Posterior cingulate gyrus (tissue), 11 donors: Measurements from ENCODE around the gene ADARB1.

ENCODE experiments used
- DNase-seq, 10 donors: peaks; one replicate each; pipeline versions ENCODE4 v3.0.0 to v3.0.0-alpha.2; 2020 to 2021; ENCODE audit warnings: mixed read lengths in 3 of 10
- intact Hi-C: fragments of 100-400 bp; cut with DNase I; formaldehyde crosslinking; loops from one replicate; pipeline ENCODE4 v1.15.1; 2023

Gene ADARB1

DNA sequence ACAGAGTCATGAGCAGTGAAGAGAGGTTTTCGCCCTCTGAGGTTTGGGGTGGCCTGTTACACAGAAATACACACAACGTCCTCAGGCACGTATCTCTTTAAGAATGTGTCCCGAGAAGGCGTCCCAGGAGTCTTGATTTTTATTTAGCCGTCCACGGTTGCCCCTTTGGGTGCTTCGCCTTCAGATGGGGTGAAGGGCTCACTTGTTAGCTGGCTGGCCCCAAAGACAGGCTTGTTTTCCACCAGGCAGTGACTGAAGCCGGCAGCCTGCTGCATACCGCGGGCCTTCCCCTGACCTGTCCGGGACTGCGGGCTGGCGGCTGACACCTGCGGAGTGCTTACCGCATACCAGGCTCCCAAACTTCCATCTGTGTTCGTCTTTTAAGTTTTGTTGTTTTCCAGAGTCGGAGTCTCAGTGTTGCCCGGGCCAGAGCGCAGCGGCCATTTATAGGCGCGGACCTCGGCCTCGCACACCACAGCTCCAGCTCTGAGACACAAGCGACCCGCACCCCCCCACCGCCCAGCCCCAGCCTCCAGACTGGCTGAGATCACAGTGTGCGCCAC lies 1.6 kb upstream of the ADARB1 start:
- no peak for DNase-seq

DNA sequence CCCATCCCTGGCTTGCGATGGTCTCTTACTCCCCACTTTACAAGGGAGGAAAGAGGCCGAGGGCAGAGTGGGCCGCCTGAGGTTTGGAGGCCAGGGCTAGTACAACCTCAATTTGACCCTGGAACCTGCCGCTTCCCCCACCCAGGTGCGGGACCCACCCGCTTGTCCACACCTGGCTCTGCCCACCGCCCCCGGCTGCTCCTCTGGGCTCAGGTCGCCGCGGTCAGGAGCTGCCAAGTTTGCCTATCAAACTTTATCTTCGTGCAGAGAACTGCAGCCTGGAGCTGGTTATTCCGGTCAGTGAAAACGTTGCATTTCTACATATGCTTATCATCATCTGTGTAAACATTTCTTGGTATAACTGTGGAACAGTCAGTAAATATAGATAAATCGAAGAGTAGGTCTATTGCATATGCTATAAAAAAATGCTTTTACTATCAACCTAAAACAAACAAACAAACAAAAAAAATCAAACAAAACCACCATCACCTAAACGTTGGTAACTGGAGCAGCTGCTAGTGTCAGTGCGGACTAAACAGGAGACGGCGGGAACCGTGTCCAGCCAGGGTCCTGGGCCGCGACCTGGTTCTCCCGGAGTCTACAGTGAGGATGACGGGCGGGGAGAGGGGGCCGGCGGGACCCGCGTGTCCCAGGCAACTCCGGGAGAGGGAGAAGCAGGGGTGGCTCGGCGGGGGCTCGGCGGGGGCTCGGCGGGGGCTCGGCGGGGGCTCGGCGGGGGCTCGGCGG lies 906 bp upstream of the ADARB1 start:
- intact Hi-C loops: loop anchor here (10.0 kb wide), 3 partner anchors 61 to 259 kb away; partner anchors contain the start of gene SUMO3
- DNase-seq: peak in 1 of 10 donors; percentile 33

More for the DNA sequence above, 1.6 kb upstream of the ADARB1 start:
- intact Hi-C loops: loop anchor here (10.0 kb wide), 3 partner anchors 62 to 258 kb away; partner anchors contain the start of gene SUMO3

DNA sequence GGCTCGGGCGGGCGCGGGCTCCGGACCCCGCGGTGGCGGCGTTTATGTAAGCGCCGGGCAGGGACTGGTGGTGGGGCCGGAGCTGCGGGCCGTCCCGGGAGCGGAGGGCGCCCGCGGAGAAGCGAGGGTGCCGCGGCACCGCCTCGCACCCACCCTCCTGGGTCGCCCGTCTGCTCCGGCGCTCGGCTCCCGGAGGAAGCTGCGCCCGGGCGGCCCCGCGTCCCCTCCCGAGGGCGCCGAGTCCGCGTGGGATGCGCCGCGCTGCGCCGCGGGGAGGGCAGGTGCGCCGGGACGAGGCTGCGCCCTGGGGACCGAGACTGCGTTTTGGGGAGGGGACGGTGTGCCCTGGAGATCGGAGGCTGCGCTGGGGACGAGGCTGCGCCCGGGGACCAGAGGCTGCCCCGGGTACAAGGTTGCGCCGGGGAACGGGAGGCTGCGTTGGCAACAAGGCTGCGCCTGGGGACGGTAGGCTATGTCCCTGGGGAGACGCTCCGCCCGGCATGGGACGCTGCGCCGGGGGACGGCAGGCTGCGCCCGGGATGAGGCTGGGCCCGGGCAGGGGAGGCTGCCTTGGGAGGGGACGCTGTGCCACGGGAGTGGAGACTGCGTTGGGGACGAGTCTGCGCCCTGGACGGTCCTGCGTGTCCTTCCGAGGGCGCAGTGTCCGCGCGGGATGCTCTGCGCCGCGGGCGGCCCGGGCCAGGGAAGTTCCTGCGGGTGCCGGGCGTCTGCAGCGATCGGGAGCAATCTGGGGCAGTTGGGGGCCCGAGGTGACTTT lies 627 bp downstream of the ADARB1 start:
- intact Hi-C loops: loop anchor here (10.0 kb wide), 3 partner anchors 60 to 260 kb away; partner anchors contain the start of gene SUMO3
- DNase-seq: peak in 5 of 10 donors; percentile 16 to 89 (median 80)

DNA sequence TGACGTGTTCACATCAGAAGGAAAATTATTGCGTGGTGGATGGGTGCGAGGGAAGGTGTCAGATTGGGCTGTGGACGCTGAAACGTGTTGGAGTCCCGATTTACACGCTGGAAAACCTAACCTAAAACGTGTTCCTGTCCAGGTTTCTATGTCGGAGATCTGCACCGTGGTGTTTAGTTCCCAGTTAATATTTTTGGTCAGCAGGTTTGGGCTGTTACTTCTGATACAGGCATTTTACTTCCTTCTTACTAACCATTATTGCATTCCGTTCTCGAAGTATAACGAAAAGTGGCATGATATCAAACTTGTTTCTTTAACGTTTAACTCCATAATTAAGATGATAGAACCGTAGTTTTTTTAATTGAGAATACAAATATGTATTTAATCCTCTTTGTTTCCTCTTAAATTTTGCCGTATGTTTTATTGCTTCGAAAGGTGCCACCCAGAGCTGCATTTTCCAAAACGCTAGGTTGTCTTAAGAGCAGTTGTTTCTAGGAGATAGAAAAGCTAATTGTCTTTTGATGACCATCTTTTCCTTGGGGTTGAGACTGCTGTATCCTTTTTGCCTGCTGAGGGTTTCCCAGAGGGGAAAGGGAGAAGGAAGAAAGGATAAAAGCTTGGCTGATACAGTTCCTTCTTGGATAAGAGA lies 1.3 kb downstream of the ADARB1 start:
- DNase-seq: no peak
- intact Hi-C loops: loop anchor here (10.0 kb wide), 3 partner anchors 59 to 261 kb away; partner anchors contain the start of gene SUMO3

DNA sequence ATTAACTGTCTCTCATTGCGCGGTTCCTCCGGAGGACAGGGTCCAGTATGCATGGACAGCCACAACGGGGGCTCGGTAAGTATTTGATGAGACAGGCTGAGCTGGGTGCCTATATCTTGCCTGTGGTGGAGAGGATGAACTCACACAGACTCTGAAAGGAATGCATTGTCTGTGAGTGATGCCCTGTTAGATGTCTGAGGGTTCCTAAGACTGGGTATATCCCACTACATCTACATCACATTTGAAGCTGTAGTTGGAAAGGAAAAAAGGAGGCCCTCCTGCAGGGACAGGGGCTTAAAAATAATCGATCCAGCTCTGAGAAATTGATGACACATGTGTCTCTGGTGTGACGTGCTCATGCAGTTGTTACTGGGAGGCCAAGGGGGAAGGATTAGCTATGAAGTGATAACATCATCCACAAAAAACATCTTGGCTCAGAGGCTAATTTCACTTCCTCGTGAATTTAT lies 1.9 kb downstream of the ADARB1 start:
- intact Hi-C loops: loop anchor here (10.0 kb wide), 3 partner anchors 59 to 261 kb away; partner anchors contain the start of gene SUMO3
- DNase-seq: no peak

DNA sequence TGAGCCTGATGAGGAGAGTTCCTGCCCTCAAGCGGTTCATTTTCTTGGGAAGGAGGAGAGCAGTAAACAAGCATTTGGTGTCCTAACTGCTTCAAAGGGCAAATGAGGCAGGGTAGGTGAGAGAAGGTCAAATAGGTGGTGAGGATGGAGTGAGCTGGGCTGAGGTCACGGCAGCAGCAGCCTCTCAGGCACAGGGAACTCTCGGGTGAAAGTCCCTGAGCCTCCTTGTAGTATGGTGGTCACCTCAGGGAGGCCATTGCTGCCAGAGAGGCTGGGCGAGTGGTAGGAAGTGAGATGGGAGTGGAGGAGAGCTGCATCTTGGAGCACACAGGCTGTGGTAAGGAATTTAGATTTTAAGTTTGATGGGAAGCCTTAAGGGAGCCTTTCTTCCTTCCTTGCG lies 4.0 kb downstream of the ADARB1 start:
- no peak for DNase-seq
- intact Hi-C loops: loop anchor here (10.0 kb wide), 3 partner anchors 56 to 264 kb away; partner anchors contain the start of gene SUMO3

DNA sequence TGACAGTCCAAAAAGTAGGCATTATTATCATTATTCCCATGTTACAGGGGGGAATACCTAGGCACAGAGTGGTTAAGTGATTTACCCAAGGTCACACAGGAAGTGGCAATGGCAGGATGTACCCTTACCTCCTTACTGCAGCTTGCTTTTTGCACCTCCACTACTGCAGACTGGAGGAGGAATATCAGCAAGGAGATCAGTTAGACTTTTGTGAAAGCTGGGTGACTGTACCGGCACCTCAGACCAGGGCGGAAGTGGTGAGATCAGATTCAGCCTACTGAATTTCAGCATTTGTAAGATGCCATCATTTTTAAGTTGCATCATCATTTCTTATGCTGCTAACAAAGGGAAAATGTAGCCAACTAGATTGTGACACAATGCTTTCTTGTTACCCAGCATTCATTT lies 4.5 kb downstream of the ADARB1 start:
- intact Hi-C loops: loop anchor here (10.0 kb wide), 3 partner anchors 56 to 264 kb away; partner anchors contain the start of gene SUMO3
- DNase-seq: no peak

DNA sequence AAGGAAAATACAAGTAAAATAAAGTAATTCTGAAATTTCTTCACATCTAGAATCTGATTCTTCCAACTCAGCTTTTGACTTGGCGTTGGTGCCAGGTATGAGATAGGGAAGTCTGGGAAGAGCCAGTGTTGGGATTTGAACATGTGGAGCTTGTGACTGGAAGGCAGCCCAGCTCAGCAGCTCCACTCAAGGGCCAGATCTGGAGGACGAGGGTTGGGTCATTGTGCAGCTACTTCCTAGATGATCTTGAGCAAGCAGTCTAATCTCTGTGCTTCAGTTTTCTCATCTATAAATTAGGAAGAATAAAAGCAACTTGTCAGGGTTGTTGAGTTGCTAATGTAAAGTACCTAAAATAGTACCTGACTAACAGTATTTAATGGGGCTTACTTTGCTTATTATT lies 5.0 kb downstream of the ADARB1 start:
- intact Hi-C loops: loop anchor here (10.0 kb wide), 3 partner anchors 55 to 265 kb away; partner anchors contain the start of gene SUMO3
- DNase-seq: no peak

DNA sequence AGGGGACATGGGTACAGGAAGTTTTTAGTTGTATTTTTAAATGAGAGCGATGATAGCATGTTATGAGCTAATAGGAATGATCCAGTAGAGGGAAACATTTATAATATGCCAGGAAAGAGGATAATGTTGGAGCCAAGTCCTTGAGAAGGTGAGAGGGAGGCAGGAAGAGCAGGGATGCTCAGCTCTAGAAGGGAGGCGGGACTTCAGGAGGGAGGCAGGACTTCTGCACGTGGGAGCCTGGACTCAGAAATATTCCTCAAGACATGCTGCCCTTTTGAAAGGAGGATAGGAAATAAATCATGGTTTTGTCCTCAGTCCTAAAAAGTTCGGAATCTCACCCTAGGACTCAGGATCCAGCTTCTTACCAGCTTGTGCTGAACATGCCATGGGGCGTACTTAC lies 5.9 kb downstream of the ADARB1 start:
- intact Hi-C loops: loop anchor here (2.0 kb wide), 1 partner anchor 65 kb away; no protein-coding TSS in a partner anchor

DNA sequence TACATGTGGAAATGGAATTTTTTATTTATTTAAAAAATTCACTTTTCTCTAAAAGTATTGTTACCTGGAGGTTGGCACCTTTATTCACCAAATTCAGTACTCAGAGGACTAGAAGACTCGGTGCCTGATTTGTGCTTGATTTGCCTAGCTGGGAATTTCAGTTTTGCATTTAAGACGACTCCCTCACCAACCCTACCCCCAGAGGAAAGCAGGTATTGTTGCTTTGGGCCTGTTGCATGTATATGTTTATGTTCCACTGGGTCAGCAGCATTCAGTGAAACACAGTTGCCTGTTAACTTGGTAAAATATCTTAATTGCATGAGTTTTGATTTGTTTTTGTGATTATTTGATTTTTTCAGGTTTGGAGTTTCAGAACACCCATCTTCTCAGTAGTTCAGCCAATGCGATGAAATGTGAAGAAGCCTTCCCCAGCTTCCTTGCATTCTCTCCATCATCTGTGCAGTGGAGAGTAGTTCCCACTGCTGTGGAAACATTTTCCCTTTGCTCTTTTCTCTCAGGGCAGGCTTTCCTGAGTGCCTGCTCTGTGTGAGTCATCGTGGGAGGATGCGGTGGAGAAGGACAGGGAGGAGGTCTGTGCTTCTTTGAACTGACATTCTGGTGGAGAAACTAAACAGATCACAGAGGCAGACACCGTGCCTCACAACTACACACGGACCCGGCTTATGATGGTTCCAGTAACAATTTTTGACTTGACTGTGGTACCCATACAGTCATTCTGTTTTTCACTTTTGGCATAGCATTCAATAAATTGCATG lies 6.4 kb downstream of the ADARB1 start:
- intact Hi-C loops: loop anchor here (2.0 kb wide), 1 partner anchor 66 kb away; no protein-coding TSS in a partner anchor
- no peak for DNase-seq

More for the DNA sequence above, 5.9 kb downstream of the ADARB1 start:
- no peak for DNase-seq

DNA sequence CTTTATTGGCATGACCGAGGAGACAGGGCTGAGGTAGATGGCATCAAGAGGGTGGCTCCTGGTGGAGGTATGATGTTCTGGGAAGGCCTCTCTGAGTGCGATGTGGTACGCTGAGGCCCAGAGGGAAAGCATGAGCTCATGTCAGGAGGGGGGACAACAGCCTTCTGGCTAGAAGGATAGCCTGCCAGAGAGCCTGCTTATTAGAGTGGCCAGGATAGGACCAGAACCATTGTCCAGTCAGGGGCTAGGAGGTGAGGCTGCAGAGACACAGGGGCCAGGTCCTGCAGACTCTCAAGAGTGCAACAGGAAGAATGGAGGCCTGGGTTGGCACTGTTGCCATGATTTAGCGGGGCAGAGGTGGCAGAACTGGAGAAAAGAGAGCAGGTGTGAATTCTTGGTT lies 7.3 kb downstream of the ADARB1 start:
- no peak for DNase-seq
- intact Hi-C loops: loop anchor here (2.0 kb wide), 1 partner anchor 67 kb away; no protein-coding TSS in a partner anchor

DNA sequence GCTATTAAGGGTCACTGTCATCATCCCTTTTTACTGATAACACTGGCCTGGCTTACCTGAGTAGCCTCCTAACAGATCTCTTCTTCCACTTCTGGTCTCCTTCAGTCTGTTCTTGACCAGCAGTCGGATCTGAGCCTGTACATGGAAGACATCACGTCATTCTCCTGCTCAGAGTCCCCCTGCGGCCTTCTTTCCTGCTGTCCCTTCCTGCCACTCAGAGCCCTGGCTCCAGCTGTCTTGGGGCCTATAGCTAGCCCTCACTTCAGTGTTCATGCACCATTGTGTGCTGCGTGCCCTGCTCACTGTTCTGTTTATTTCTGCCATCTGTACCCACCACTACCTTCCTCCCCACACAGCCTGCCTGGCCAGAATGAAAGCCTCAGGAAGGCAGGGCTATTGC lies 8.4 kb downstream of the ADARB1 start:
- DNase-seq: no peak
- intact Hi-C loops: no loop called here

DNA sequence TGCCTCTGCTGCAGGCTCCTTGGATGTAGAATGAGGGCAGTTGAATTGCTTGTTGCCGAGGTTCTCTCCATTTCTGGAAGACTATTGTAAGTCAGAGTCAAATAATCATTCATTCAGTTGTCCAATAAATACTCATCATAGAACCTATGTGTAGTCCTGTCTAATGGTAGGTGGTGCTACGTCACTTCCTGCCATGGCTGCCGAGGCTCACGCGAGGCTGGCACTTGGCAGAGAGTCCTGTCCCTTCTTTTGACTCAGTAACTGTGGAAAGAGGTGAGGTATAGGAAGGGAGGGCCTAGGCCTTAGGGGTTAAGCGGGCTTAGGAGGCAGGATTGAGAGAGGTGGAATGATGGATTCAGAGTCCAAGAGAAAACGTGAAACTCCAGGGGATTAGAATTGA lies 9.7 kb downstream of the ADARB1 start:
- intact Hi-C loops: no loop called here

DNA sequence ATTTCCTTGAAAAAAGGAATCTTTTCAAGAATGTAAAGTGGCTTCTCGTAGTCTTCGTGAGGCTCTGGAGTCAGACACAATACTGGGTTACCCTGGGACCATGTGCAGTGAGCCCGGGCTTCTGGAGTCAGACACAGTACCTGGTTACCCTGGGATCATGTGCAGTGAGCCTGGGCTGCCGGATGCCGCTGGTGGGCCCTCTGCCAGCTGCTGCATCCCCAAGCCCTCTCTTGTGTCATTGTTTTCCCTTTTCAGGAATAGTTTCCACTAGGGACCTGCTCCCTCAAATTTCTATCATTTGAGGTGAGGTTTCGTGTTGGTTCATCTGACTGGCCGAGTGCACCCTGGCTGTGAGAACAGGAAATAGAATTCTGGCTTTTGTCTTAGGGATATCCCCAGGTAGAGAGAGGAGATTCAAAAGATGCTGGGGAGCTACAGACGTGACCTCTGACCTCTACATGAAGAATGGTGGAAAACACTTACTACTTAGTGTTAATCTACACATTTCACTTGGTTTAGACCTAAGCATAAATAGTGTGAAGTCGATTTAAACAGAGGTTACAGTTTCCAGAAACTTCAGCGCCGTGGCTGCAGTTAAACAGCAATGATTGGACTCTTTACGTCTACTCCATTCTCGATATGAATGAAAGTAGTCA lies 10.6 kb downstream of the ADARB1 start:
- intact Hi-C loops: no loop called here
- no peak for DNase-seq

More for the DNA sequence above, 9.7 kb downstream of the ADARB1 start:
- DNase-seq: no peak

DNA sequence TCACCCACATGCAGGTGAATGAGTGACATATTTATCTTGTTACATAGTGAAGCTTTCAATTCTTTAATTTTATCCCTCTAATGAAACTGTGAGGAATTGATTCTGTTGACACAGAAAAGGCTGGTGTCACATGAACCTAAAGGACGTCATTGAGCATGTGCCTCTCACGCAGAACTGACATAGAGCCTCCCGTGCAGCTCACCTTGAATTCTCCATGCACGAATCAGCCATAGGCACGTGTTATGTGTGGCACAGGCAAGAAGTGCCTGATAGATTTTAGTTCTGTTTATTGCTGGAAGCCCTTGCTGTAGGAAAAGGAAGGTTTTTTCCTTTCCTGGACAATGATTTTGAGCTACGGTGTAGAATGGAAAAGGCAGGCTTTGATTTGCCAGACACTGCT lies 11.3 kb downstream of the ADARB1 start:
- intact Hi-C loops: no loop called here
- no peak for DNase-seq

DNA sequence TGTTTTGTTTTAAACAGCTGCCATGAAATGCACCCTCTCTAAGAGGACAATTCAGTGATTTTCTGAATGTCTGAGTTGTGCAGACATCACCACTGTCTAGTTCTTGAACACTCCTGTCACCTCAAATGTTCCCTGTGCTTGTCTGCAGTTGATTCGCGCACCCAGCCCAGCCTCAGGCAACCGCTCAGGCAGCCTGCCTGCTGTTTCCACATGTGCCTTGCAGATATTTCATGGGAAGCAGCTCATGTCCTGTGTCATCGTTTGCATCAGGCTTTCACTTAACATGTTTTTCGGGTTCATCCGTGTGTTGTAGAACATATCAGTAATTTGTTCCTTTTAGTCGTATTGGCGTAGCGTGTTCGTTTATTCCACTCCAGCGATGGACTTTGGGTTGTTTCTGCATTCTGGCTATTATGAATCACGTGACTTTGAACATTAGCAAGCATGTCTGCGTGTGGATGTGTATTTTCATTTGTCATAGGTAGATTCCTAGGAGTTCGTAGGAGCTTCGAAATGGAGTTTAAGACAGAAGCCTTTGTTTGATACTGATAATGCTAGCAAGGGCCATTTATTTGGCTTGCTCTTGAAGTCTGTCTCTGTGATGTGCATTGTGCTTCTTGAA lies 12.1 kb downstream of the ADARB1 start:
- intact Hi-C loops: no loop called here
- DNase-seq: no peak

DNA sequence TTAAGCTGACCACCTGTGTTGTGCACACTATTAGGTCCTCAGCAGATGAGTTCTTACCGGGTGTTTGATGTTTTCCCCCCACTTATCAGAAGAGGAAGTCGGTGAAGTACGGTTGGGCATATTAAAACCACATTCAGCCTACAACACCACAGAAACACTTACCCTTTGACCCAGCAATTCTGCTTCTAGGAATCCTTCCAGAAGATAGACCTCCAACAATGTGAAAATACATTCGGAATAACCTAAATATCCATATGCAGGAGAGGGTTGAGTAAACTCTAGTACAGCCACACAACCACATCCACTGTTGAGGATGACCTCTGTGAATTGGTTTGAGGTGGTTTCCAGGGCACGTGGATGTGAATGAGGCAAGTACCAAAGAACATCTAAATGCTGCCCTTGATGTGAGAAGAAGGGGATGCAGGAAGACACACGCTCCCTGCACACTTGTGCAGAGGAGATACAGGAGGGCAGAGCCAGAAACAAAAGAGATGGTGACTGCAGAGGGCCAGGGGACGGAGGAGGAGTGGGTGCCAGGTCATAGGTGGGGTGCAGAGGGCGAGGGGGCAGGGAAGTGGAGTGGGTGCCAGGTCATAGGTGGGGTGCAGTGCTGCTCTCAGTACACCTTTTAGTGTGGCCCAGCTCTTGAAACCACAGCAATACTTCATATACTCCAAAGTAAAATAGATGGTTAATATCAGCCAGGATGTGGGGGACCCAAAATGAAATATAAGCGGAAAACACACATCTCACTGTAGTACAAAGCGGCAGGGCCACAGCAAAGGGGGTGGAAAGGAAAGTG lies 12.8 kb downstream of the ADARB1 start:
- peak in 1 of 10 donors; percentile 27 for DNase-seq
- intact Hi-C loops: no loop called here
